A673 (cell line): Measurements from ENCODE around the gene KIFC3. TPM values are rescaled to one million over a fixed set of nuclear protein-coding genes. Genes with fewer than 3 reads are reported as not detected.
A peak's percentile ranks its signal among the peaks of the same experiment; 100 is the strongest.
"Not testable (repeated sequence)": the region's sequence is repeated elsewhere in the genome, so short reads cannot be mapped to it uniquely, and the experiment has no call there.

Experiments used
- BruUV-seq: library from RNA; stranded (reverse); fragments of 400-500 nt; replicated peaks from 2 replicates; lab custom pipeline; 2021; lab: Mats Ljungman, UMichigan
- CTCF ChIA-PET: fragments of 300-600 bp; sonication (Branson Sonifier 250); formaldehyde crosslinking; loops from one replicate; lab custom pipeline; 2022; ENCODE audit warnings: antibody characterized with exemption; lab: Charles Lee
- POLR2A ChIA-PET: fragments of 300-600 bp; sonication (Branson Sonifier 250); formaldehyde crosslinking; loops from one replicate; lab custom pipeline; 2022; ENCODE audit warnings: antibody characterized with exemption; ENCODE audit not compliant: low non-redundant PET; lab: Charles Lee
- DNase-seq: peaks from one replicate; pipeline ENCODE4 v3.0.0-alpha.2; 2015; ENCODE audit warnings: low spot score
- H3K27ac ChIP-seq: fragments of 200-600 bp; sonication (generic); 2 replicates; pipeline ENCODE4 v1.5.1; 2016; ENCODE audit warnings: mixed run types, low read depth, mild to moderate bottlenecking, mixed read lengths, antibody characterized with exemption, low read length; ENCODE audit not compliant: poor library complexity, severe bottlenecking
- H3K27me3 ChIP-seq: fragments of 200-600 bp; sonication (generic); replicated peaks from 2 replicates; pipeline ENCODE4 v1.6.1; 2017; ENCODE audit warnings: mixed run types, low read depth, mild to moderate bottlenecking, mixed read lengths, antibody characterized with exemption, low read length; ENCODE audit not compliant: insufficient read depth, poor library complexity
- H3K36me3 ChIP-seq: fragments of 200-600 bp; sonication (generic); 2 replicates; pipeline ENCODE4 v1.6.1; 2016; ENCODE audit warnings: mixed run types, mild to moderate bottlenecking, mixed read lengths, antibody characterized with exemption, low read length; ENCODE audit not compliant: insufficient read depth, poor library complexity, severe bottlenecking
- H3K4me1 ChIP-seq: fragments of 200-600 bp; sonication (generic); 2 replicates; pipeline ENCODE4 v1.6.1; 2017; ENCODE audit warnings: mixed run types, mild to moderate bottlenecking, mixed read lengths, antibody characterized with exemption, low read length; ENCODE audit not compliant: insufficient read depth, poor library complexity, severe bottlenecking
- H3K4me3 ChIP-seq: fragments of 200-600 bp; sonication (generic); 2 replicates; pipeline ENCODE4 v1.5.1; 2016; ENCODE audit warnings: low read depth, mixed run types, mild to moderate bottlenecking, mixed read lengths, low read length; ENCODE audit not compliant: poor library complexity, severe bottlenecking
- H3K9me3 ChIP-seq: fragments of 200-600 bp; sonication (generic); 2 replicates; pipeline ENCODE4 v1.6.1; 2016; ENCODE audit warnings: mixed run types, low read depth, mild to moderate bottlenecking, mixed read lengths, antibody characterized with exemption, low read length; ENCODE audit not compliant: poor library complexity, severe bottlenecking
- EZH2 ChIP-seq: fragments of 200-600 bp; sonication (generic); IDR thresholded peaks from 2 replicates; pipeline ENCODE4 v1.6.1; 2017; ENCODE audit warnings: borderline replicate concordance, low read depth, mild to moderate bottlenecking, mixed read lengths, antibody characterized with exemption, low read length; ENCODE audit not compliant: poor library complexity, severe bottlenecking
- intact Hi-C: fragments of 100-400 bp; cut with micrococcal nuclease; formaldehyde crosslinking; loops from one replicate; pipeline ENCODE4 v1.10.0; 2022; ENCODE audit not compliant: unreplicated experiment
- total RNA-seq: library from RNA; stranded (reverse); gene quantifications from 2 replicates; pipeline ENCODE4 v1.2.3, GENCODE V29; 2021
- TF ChIP-seq, protein P1 (sequence below): fragments of 300-800, 200-600 bp; sonication (generic); conservative IDR thresholded peaks from 2 replicates; pipeline ENCODE4 v1.5.1; 2017; ENCODE audit warnings: low read depth, mild to moderate bottlenecking, antibody characterized with exemption, low read length, moderate library complexity, mixed read lengths

Gene KIFC3
- total RNA-seq, 1 experiment from 2014 or later: 198 TPM

GRCh38 chr16:57784334-57784733, 18.0 kb downstream of the KIFC3 start:
- DNase-seq: no peak
- H3K27ac ChIP-seq: peak overlapping the region; percentile 24
- POLR2A ChIA-PET: no interaction called here
- BruUV-seq: no TSS peak
- CTCF ChIA-PET: no interaction called here
- no peaks in the 10 kb centered on the region for H3K9me3 ChIP-seq
- intact Hi-C loops: no loop called here
- no peaks in the 10 kb centered on the region for H3K27me3 ChIP-seq
- H3K4me3 ChIP-seq: no peak overlapping the region
- TF ChIP-seq EZH2: no peak
- TF ChIP-seq, protein P1, sequence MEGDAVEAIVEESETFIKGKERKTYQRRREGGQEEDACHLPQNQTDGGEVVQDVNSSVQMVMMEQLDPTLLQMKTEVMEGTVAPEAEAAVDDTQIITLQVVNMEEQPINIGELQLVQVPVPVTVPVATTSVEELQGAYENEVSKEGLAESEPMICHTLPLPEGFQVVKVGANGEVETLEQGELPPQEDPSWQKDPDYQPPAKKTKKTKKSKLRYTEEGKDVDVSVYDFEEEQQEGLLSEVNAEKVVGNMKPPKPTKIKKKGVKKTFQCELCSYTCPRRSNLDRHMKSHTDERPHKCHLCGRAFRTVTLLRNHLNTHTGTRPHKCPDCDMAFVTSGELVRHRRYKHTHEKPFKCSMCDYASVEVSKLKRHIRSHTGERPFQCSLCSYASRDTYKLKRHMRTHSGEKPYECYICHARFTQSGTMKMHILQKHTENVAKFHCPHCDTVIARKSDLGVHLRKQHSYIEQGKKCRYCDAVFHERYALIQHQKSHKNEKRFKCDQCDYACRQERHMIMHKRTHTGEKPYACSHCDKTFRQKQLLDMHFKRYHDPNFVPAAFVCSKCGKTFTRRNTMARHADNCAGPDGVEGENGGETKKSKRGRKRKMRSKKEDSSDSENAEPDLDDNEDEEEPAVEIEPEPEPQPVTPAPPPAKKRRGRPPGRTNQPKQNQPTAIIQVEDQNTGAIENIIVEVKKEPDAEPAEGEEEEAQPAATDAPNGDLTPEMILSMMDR: no peak
- peaks cover 70% of the 10 kb centered on the region for H3K36me3 ChIP-seq
- H3K4me1 ChIP-seq: no peaks in the 10 kb centered on the region

DNA sequence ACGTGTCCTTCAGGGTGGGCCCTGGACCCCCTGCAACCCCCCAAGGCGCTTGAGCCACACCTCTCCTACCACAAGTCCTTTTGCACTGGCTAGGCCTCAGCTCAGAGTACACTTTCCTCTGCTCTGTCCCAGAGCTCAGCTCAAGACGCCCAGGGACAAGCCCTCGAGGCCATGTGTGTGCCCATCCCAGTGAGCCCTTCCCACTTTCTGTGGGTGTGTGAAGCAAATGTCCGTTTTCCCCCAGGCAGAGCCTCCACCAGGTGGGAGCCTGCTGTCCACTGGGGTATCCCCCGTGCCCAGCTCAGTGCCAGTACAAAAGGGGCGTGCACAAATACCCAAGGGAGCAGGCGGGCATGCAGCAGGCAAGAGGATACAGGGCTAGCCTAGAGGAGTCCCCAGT, 18.4 kb downstream of the KIFC3 start:
- ChIA-PET POLR2A (no interaction called here), CTCF (no interaction called here)
- H3K27ac ChIP-seq: peak overlapping the region; percentile 24
- intact Hi-C loops: no loop called here
- H3K36me3 ChIP-seq: peaks cover 70% of the 10 kb centered on the region
- no peaks in the 10 kb centered on the region for H3K4me1 ChIP-seq
- H3K4me3 ChIP-seq: no peak overlapping the region
- no TSS peak for BruUV-seq
- no peaks in the 10 kb centered on the region for H3K9me3 ChIP-seq
- TF ChIP-seq EZH2: no peak
- TF ChIP-seq, protein P1: no peak
- no peaks in the 10 kb centered on the region for H3K27me3 ChIP-seq
- DNase-seq: no peak

DNA sequence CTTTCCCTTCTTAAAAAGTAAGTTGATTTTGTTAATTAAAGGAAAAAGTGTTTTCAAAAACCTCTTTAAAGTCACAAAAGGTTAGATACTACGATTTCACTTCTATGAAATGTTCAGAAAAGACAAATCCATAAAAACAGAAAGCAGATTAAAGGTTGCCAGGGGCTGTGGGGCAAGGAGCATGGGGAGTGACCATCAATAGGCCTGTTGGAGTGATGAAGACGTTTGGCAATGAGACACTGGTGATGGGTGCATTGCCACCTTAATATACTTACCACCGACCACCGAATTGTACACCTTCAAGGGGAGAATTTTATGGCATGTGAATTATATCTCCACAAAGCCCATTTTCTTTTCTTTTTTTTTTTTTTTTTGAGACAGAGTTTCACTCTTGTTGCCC, 19.2 kb downstream of the KIFC3 start:
- Histone ChIP-seq H3K4me1 (no peaks in the 10 kb centered on the region), H3K36me3 (peaks cover 70% of the 10 kb centered on the region), H3K9me3 (no peaks in the 10 kb centered on the region), H3K27ac (peak overlapping the region; percentile 16), H3K27me3 (no peaks in the 10 kb centered on the region), H3K4me3 (no peak overlapping the region)
- BruUV-seq: no TSS peak
- intact Hi-C loops: no loop called here
- TF ChIP-seq EZH2: no peak
- TF ChIP-seq, protein P1: no peak
- DNase-seq: no peak
- ChIA-PET POLR2A (no interaction called here), CTCF (interaction anchor here (0.6 kb wide), 1 partner anchor 15 kb away, joined by 3 read pairs; no protein-coding TSS in a partner anchor)

DNA sequence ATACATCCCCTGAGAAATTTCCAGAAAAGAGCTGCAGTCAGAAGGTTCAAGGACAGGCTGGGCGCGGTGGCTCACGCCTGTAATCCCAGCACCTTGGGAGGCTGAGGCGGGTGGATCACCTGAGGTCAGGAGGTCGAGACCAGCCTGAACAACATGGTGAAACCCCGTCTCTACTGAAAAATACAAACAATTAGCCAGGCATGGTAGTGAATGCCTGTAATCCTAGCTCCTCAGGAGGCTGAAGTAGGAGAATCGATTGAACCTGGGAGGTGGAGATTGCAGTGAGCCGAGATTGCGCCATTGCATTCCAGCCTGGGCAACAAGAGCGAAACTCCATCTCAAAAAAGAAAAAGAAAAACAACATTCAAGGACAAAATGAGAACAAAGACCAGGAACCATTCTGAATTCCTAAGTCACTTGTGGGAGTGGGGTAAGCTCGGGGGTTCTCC, 19.7 kb downstream of the KIFC3 start:
- POLR2A ChIA-PET, H3K4me3 ChIP-seq, H3K9me3 ChIP-seq, BruUV-seq, H3K4me1 ChIP-seq, H3K27me3 ChIP-seq, DNase-seq, intact Hi-C loops: not testable (repeated sequence)
- peaks cover 69% of the 10 kb centered on the region for H3K36me3 ChIP-seq
- H3K27ac ChIP-seq: peak overlapping the region; percentile 16
- CTCF ChIA-PET: interaction anchor here (0.6 kb wide), 1 partner anchor 16 kb away, joined by 3 read pairs; no protein-coding TSS in a partner anchor
